Mesodermal cell (in vitro differentiated cells): ENCODE results near the gene ZBTB49.
"Not testable (repeated sequence)": the region's sequence is repeated elsewhere in the genome, so short reads cannot be mapped to it uniquely, and the experiment has no call there.

ENCODE experiments used
- H3K27ac ChIP-seq: 2 replicates; pipeline ENCODE4 v1.7.0; 2013; ENCODE audit warnings: mild to moderate bottlenecking, low read depth, low read length, moderate library complexity; ENCODE audit not compliant: severe bottlenecking
- H3K36me3 ChIP-seq: 2 replicates; pipeline ENCODE4 v1.7.1; 2013; ENCODE audit warnings: mild to moderate bottlenecking, low read length, moderate library complexity; ENCODE audit not compliant: control insufficient read depth, insufficient read depth
- H3K4me1 ChIP-seq: one replicate; pipeline ENCODE4 v1.7.1; 2013; ENCODE audit warnings: mild to moderate bottlenecking, low read length; ENCODE audit not compliant: insufficient read depth, control insufficient read depth, poor library complexity, severe bottlenecking
- H3K4me3 ChIP-seq: 2 replicates; pipeline ENCODE4 v1.7.0; 2013; ENCODE audit warnings: low read length, control low read depth, mild to moderate bottlenecking; ENCODE audit not compliant: insufficient read depth, poor library complexity, severe bottlenecking; ENCODE audit errors: extremely low read depth
- H3K9me3 ChIP-seq: 2 replicates; pipeline ENCODE4 v1.7.1; 2013; ENCODE audit warnings: mild to moderate bottlenecking, low read length, moderate library complexity; ENCODE audit not compliant: control insufficient read depth
- WGBS, 2 experiments: methylation state at CpG; one replicate each; pipeline ENCODE4 v1.1.5; 2013; ENCODE audit warnings: missing lambda C conversion rate in 2 of 2; ENCODE audit not compliant: insufficient coverage in 2 of 2; 5-methylcytosine and 5-hydroxymethylcytosine counted together

ZBTB49 gene

DNA sequence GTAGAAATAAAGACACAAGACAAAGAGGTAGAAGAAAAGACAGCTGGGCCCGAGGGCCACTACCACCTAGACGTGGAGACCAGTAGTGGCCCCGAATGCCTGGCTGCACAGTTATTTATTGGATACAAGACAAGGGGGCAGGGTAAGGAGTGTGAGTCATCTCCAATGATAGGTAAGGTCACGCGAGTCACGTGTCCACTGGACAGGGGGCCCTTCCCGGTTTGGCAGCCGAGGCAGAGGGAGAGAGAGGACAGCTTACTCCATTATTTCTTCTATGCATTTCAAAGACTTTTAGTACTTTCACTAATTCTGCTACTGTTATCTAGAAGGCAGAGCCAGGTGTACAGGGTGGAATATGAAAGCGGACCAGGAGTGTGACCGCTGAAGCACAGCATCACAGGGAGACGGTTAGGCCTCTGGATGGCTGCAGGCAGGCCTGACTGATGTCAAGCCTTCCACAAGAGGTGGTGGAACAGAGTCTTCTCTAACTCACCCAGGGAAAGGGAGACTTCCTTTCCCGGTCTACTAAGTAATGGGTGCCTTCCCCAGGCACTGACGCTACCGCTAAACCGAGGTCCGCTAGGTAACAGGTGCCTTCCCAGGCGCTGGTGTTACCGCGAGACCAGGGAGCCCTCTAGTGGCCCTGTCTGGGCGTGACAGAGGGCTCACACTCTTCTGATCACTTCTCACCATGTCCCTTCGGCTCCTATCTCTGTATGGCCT is 44.9 kb downstream of the ZBTB49 start:
- H3K4me3 ChIP-seq: no peak overlapping the region
- no peaks in the 10 kb centered on the region for H3K36me3 ChIP-seq
- WGBS, 2 experiments: 52 to 95% methylated on average over 10 to 17 of the region's 21 CpGs
- H3K9me3 ChIP-seq: no peaks in the 10 kb centered on the region
- H3K27ac ChIP-seq: no peak overlapping the region
- H3K4me1 ChIP-seq: no peaks in the 10 kb centered on the region

DNA sequence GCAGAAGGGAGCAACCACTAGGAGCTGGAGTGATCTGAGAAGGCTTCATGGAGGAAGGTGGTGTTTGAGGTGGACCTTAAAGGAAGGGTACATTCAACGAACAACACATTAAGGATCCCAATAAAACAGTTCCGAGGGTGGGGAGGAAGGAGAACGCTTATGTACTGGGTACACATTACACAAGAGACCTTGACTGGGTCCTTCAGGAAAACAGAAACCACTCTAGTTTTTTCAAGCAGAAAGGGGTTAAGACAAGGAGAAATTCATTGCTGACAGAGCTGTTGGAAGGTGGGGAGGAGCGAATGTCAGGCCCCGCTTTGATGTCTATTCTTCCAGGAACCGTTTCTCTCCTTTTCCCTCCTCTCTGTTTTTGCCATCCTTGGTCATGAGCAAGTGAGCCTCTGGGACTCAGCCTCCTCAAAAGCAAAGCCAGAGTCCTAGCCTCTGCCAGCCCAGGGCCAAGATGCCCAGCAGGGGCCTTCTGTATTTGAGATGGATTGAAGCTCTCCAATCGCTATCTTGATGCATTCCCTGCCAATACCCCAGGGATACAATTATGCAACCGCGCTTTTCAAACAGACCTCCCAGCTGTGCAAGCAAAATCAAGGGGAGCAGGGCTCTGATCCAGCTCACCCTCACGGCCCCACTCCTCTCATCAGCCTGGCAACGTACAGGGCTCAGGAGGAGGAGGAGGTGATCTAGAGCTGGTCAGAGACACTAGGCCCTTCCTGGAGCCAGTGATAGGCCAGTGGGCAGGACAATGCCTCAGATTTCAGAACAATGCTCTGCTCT is 48.4 kb downstream of the ZBTB49 start:
- Histone ChIP-seq H3K27ac (no peak overlapping the region), H3K36me3 (no peaks in the 10 kb centered on the region), H3K9me3 (no peaks in the 10 kb centered on the region), H3K4me1 (no peaks in the 10 kb centered on the region), H3K4me3 (no peak overlapping the region)
- 84 to 87% methylated on average over 3 to 6 of the region's 11 CpGs for WGBS, 2 experiments

DNA sequence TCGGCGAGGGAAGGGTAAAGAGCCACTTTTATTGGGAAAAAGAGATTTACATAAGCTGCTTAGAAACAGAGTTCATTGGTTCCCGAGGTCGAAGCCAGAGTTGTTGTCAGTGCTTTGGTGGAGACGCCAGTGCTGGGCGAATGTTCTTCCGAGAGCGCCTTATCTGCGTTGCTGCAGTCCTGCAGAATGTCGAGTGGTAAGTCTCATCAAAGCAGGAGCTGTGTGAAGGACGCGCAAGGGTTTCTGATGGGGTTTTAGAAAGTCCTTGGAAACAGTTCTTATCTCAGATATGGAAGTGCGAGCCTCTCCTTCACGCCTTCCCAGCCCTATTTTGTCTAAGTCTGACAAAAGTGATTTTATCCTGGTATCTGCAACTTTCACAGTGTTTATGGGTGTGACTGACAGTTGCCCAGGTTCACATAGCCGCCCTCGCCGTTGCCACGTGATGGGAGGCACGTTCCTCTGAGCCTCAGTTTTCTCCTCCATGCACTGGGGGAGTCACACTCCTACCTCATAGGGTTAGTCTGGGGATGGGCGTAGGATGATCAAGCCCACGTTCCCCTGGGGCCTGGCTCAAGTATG is 49.5 kb downstream of the ZBTB49 start:
- 80 to 84% methylated on average over 19 to 20 of the region's 21 CpGs for WGBS, 2 experiments
- Histone ChIP-seq H3K4me3 (no peak overlapping the region), H3K27ac (no peak overlapping the region), H3K9me3 (no peaks in the 10 kb centered on the region), H3K4me1 (no peaks in the 10 kb centered on the region), H3K36me3 (no peaks in the 10 kb centered on the region)

DNA sequence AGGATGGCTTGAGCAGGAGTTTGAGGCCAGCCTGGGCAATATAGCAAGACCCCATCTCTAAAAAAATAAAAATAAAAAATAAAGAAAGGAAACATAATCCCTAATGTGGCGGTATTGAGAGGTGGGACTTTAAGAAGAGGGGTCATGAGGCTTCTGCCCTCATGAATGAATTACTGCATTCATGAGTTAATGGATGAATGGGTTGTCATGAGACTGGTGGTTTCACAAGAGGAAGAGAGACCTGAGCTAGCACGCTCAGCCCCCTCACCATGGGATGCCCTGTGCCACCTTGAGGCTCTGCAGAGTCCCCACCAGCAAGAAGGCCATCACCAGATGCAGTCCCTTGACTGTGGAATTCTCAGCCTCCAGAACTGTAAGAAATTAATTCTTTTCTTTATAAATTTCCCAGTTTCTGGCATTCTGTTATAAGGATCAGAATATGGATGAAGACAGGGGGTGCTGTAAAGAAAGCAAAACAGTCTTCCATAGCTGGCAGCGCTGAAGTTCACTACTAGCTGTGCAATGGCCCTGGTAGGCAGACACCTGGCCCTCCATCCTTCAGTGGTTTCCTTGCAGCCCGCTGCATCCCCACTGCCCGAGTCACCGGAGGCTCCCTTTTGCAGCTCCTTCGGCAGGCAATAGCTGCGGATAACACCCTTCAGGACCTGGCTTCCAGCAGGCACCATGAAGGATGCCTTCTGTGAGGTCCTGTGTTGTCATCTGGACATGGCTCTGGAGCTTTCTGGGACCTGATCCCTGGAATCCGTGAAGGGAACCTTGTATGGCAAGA is 52.0 kb downstream of the ZBTB49 start:
- H3K9me3 ChIP-seq: no peaks in the 10 kb centered on the region
- no peaks in the 10 kb centered on the region for H3K36me3 ChIP-seq
- no peak overlapping the region for H3K27ac ChIP-seq
- H3K4me3 ChIP-seq: no peak overlapping the region
- WGBS, 2 experiments: 88 to 95% methylated on average over 8 to 9 of the region's 9 CpGs
- H3K4me1 ChIP-seq: no peaks in the 10 kb centered on the region

DNA sequence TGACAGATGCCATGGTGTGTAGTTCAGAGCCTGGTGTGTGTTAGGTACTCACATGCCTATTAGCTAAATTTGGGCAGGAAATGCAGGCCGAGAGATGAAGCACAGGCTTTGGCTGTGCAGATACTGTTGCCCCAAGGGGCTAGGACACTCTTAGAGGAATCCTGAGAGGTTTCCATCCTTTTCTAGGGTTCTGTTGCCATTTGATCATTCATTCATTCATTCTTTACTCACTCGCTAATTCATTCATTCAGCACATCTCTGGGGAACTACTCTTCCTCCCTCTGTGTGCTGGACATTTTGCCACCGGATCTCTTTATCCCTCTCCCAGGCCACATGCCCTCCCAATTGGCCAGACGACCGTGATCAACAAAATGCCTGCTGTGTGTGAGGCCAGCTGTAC is 53.0 kb downstream of the ZBTB49 start:
- Histone ChIP-seq H3K27ac (no peak overlapping the region), H3K4me3 (no peak overlapping the region), H3K4me1 (no peaks in the 10 kb centered on the region), H3K36me3 (no peaks in the 10 kb centered on the region), H3K9me3 (no peaks in the 10 kb centered on the region)
- WGBS, 2 experiments: 94 to 97% methylated on average over 3 of the region's 5 CpGs

DNA sequence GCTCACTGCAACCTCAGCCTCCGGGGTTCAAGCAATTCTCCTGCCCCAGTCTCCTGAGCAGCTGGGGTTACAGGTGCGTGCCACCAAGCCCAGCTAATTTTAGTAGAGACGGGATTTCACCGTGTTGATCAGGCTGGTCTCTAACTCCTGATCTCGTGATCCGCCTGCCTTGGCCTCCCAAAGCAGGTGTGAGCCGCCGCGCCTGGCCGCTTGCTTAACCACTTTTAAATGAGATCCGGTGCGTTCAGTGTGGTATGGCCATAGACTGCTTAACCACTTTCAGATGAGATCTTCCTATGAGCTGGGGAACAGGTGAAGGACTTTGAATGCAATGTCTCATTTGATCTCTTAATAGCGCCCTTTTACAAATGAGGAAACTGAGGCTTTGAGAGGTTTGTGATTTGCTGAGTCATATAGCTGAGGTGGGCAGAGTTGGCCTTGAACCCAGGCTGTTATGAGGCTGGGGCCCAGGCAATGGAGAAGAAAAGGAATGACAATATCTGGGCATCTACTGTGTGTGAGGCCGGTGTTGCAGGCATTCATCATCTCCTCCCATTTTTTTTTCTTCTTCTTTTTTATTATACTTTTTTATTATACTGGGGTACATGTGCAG is 55.0 kb downstream of the ZBTB49 start:
- Histone ChIP-seq H3K36me3 (no peaks in the 10 kb centered on the region), H3K9me3 (no peaks in the 10 kb centered on the region), H3K27ac (no peak overlapping the region), H3K4me1 (no peaks in the 10 kb centered on the region), H3K4me3 (no peak overlapping the region)
- 86 to 87% methylated on average over 12 to 13 of the region's 14 CpGs for WGBS, 2 experiments

DNA sequence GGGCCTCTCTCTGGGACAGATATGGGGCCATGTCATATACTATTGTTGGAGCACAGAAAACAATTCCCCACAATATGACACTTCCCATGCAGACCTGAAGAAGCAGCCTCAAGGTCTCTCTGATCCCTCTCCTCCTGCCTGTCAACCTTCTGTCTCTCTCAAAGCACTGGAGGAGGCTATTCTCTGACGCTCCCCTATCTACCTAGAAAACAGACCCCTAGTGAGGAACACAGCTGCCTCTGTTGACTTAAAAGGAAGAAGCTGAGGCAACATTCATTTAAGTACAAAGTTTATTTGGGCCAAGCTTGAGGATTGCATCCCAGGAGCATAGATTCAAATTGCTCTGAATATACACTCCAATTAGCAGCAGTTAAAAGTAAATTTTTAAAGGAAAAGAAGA is 57.5 kb downstream of the ZBTB49 start:
- no CpG with 5 or more reads among the region's 1 CpG for WGBS, 2 experiments

DNA sequence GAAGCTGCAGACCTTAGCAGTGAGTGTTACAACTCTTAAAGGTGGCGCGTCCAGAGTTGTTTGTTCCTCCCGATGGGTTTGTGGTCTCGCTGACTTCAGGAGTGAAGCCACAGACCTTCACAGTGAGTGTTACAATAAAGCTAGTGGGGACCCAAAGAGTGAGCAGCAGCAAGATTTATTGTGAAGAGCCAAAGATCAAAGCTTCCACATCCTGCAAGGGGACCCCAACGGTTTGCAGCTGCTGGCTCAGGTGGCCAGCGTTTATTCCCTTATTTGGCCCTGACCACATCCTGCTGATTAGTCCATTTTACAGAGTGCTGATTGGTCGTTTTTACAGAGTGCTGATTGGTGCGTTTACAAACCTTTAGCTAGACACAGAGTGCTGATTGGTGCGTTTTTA is 58.5 kb downstream of the ZBTB49 start:
- not testable (repeated sequence) for H3K4me1 ChIP-seq, H3K4me3 ChIP-seq, H3K27ac ChIP-seq, H3K9me3 ChIP-seq, H3K36me3 ChIP-seq
- WGBS, 2 experiments: 81% methylated on average over 4 to 7 of the region's 9 CpGs

More for the DNA sequence above, 57.5 kb downstream of the ZBTB49 start:
- H3K36me3 ChIP-seq: no peaks in the 10 kb centered on the region
- no peak overlapping the region for H3K4me3 ChIP-seq
- no peaks in the 10 kb centered on the region for H3K4me1 ChIP-seq
- no peaks in the 10 kb centered on the region for H3K9me3 ChIP-seq
- no peak overlapping the region for H3K27ac ChIP-seq

DNA sequence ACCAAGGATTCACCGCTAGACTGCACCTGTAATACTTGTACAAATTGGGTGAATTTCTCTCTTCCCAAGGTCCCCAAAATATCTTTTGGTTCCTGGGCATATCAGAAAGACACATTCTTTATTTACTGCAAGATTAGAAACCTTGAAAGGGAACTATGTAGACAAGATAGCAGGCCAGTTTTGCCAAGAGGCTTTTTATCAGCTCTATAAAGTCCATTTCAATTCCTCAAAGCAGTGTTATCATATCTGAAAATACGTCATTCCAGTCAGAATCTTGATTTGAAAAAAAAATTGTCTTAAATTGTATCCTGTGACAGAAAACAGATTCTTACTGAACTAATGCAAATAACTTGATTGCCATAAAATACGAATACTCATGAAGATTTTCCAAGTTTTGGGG is 59.8 kb downstream of the ZBTB49 start:
- Histone ChIP-seq H3K4me1 (no peaks in the 10 kb centered on the region), H3K27ac (no peak overlapping the region), H3K4me3 (no peak overlapping the region), H3K36me3 (no peaks in the 10 kb centered on the region), H3K9me3 (no peaks in the 10 kb centered on the region)
- WGBS, 2 experiments: 100% methylated on average over 1 of the region's 3 CpGs; no CpG with 5 or more reads in 1 of the 2 experiments

DNA sequence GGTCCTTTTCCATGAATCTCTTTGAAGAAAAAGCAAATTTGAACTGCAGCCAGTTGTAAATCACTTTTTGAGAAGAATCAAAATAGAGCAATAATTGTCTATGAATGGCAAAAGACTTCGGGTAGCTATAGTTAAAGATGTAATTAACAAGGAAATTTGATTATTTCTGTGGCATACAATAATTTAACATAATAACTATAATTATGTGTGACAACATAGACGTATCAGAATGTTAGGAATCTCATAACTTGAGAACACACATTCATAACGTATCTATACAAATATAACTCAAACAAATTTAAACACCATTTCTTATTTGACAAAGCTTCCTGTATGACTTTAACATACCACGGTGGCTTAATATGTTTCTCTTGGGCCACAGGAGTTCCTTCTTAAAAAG is 60.9 kb downstream of the ZBTB49 start:
- H3K4me1 ChIP-seq: no peaks in the 10 kb centered on the region
- H3K4me3 ChIP-seq: no peak overlapping the region
- H3K36me3 ChIP-seq: no peaks in the 10 kb centered on the region
- H3K9me3 ChIP-seq: no peaks in the 10 kb centered on the region
- no peak overlapping the region for H3K27ac ChIP-seq
- WGBS, 2 experiments: 89% methylated on average over 2 of the region's 4 CpGs; no CpG with 5 or more reads in 1 of the 2 experiments
